Esophagus muscularis mucosa (tissue), 4 donors: ENCODE results near the gene MYH7. TPM values are rescaled to one million over a fixed set of nuclear protein-coding genes. Genes with fewer than 3 reads are reported as not detected.
"Not testable (repeated sequence)": the region's sequence is repeated elsewhere in the genome, so short reads cannot be mapped to it uniquely, and the experiment has no call there.

ENCODE experiments used
- DNase-seq: peaks from one replicate; pipeline ENCODE4 v3.0.0-alpha.2; 2017; ENCODE audit errors: extremely low spot score
- H3K27ac ChIP-seq, 4 donors: fragments of 200-600 bp; sonication (generic); replicated peaks in 1 of 4; 1 replicate in 3 of 4; 2 replicates in 1 of 4; pipeline ENCODE4 v1.5.1; 2016 to 2019; ENCODE audit warnings: mild to moderate bottlenecking in 1 of 4
- H3K27me3 ChIP-seq, 4 donors: fragments of 200-600 bp; sonication (generic); one replicate each; pipeline versions ENCODE4 v1.5.1 to v1.6.0; 2016 to 2019
- H3K36me3 ChIP-seq, 4 donors: fragments of 200-600 bp; sonication (generic); one replicate each; pipeline ENCODE4 v1.5.1; 2016 to 2019
- H3K4me1 ChIP-seq, 4 donors: fragments of 200-600 bp; sonication (generic); one replicate each; pipeline ENCODE4 v1.5.1; 2016 to 2019
- H3K4me3 ChIP-seq, 4 donors: fragments of 200-600 bp; sonication (generic); 1 replicate in 2 of 4; 2 replicates in 2 of 4; pipeline ENCODE4 v1.5.1; 2016 to 2019; ENCODE audit warnings: mild to moderate bottlenecking in 4 of 4, moderate library complexity in 1 of 4
- H3K9me3 ChIP-seq, 4 donors: fragments of 200-600 bp; sonication (generic); 1 replicate in 3 of 4; 2 replicates in 1 of 4; pipeline ENCODE4 v1.5.1; 2016 to 2019
- EP300 ChIP-seq: sonication (generic); formaldehyde crosslinking; IDR thresholded peaks from one replicate; pipeline ENCODE4 v1.6.1; 2017; ENCODE audit warnings: antibody characterized with exemption
- POLR2A ChIP-seq: fragments of 450-650 bp; IDR thresholded peaks from one replicate; pipeline ENCODE4 v1.6.1; 2017; ENCODE audit warnings: antibody characterized with exemption, moderate library complexity, mild to moderate bottlenecking, low read depth
- POLR2AphosphoS5 ChIP-seq, 2 donors: sonication (generic); formaldehyde crosslinking; IDR thresholded peaks; one replicate each; pipeline ENCODE4 v1.6.1; 2017; ENCODE audit warnings: antibody characterized with exemption in 2 of 2
- WGBS: methylation state at CpG from one replicate; pipeline ENCODE4 v1.1.5; 2018; 5-methylcytosine and 5-hydroxymethylcytosine counted together
- intact Hi-C: fragments of 100-400 bp; cut with DNase I; formaldehyde crosslinking; loops from one replicate; pipeline ENCODE4 v1.15.1; 2023
- total RNA-seq, 4 donors: library from RNA; depleted of rRNA; stranded (reverse); fragments of >200 nt; gene quantifications; one replicate each; pipeline versions ENCODE4 v1.1.0 to v1.2.1, GENCODE V29; 2016
- TF ChIP-seq, protein P1 (sequence below), 3 experiments: fragments of 200-600 bp in 2 of 3; fragments of 450-650 bp in 1 of 3; sonication (generic) in 2 of 3; IDR thresholded peaks; one replicate each; pipeline ENCODE4 v1.5.1; 2017 to 2019; ENCODE audit warnings: antibody characterized with exemption in 3 of 3, mild to moderate bottlenecking in 2 of 3, moderate library complexity in 1 of 3

The MYH7 gene
- total RNA-seq, 4 donors from 2014 or later = 0.11 to 0.26 TPM; not detected in 2

DNA sequence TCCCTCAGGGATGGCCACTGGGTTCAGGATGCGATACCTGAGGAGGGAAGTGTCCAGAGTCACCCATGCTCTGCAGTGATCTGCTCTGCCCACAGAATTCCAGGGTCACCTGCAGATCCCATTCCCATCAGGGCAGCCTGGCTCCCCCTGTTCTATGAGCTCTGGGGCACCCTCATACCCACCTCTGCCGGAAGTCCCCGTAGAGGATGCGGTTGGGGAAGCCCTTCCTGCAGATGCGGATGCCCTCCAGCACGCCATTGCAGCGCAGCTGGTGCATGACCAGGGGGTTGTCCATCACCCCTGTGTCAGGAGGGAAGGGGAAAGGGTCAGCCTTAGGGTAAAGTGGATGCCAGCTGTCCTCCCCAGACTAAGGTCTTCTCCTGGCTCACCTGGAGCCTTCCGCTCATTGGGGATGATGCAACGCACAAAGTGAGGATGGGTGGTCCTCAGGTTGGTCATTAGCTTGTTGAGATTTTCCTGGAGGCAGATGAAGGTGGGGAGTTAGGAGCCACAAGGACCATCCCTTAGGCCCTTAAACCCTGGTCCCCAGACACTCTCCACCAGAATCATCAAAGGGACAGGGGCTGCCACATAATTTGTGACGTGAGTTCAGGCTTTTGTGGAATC lies 38.6 kb downstream of the MYH7 start:
- Histone ChIP-seq H3K4me1 (no peaks in the 10 kb centered on the region), H3K9me3 (no peaks in the 10 kb centered on the region), H3K27me3 (no peaks in the 10 kb centered on the region), H3K36me3 (peaks cover 0 to 86% (median 0%) of the 10 kb centered on the region in 4 donors), H3K4me3 (no peak overlapping the region), H3K27ac (no peak overlapping the region)
- intact Hi-C loops = no loop called here
- TF ChIP-seq EP300 = no peak
- no peak for TF ChIP-seq POLR2A
- TF ChIP-seq, protein P1, sequence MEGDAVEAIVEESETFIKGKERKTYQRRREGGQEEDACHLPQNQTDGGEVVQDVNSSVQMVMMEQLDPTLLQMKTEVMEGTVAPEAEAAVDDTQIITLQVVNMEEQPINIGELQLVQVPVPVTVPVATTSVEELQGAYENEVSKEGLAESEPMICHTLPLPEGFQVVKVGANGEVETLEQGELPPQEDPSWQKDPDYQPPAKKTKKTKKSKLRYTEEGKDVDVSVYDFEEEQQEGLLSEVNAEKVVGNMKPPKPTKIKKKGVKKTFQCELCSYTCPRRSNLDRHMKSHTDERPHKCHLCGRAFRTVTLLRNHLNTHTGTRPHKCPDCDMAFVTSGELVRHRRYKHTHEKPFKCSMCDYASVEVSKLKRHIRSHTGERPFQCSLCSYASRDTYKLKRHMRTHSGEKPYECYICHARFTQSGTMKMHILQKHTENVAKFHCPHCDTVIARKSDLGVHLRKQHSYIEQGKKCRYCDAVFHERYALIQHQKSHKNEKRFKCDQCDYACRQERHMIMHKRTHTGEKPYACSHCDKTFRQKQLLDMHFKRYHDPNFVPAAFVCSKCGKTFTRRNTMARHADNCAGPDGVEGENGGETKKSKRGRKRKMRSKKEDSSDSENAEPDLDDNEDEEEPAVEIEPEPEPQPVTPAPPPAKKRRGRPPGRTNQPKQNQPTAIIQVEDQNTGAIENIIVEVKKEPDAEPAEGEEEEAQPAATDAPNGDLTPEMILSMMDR (IDR thresholded peaks at IDR 0.05) = no peak
- DNase-seq = no peak
- 96% methylated on average over 9 of the region's 10 CpGs for whole genome bisulfite sequencing

DNA sequence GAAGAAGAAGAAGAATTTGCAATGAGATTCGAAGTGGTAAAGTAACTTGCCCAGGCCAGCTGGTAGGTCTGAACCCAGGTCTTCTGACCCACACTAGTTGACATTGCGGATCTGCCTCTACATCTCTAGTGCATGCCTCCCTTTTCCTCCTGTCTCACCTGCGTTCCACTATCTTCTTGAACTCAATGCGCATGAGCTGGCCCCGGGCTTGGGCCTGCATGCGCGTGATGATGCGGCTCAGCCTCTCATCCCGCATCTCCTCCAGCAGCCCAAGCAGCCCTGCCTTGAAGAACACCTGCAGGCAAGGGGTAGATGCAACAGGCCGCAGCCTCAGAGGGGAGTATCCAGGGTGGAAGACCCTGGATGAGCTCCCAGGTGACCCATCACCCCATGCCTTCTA lies 39.3 kb downstream of the MYH7 start:
- no peak overlapping the region for H3K27ac ChIP-seq
- intact Hi-C loops = no loop called here
- TF ChIP-seq POLR2AphosphoS5 (IDR thresholded peaks at IDR 0.05) (no peak), EP300 (no peak), POLR2A (no peak)
- TF ChIP-seq, protein P1 (IDR thresholded peaks at IDR 0.05) = no peak

DNA sequence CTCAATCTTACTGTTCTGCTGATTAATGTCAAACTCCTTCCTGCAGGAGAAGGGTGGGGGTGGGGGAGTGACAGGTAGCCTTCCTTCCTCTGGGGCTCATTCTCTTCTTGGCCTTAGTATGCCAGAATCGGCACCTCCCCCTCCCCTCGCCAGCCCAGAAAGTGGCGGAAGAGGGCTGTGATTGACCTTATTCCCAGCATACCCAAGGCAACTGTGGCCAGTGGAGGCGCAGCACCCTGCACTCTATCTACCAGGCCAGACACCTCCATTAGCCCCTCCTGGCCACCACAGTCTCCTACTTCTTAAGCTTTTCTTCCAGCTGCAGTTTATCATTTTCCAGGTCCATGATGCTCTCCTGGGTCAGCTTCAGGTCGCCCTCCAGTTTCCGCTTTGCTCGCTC lies 42.8 kb downstream of the MYH7 start:
- Histone ChIP-seq H3K9me3 (no peaks in the 10 kb centered on the region), H3K36me3 (peaks cover 0 to 90% (median 0%) of the 10 kb centered on the region in 4 donors)
- WGBS = 74% methylated on average over 7 of the region's 7 CpGs

More for the DNA sequence above, 39.3 kb downstream of the MYH7 start:
- no peaks in the 10 kb centered on the region for H3K4me1 ChIP-seq
- no peaks in the 10 kb centered on the region for H3K27me3 ChIP-seq
- 90% methylated on average over 10 of the region's 10 CpGs for WGBS
- DNase-seq = no peak
- H3K4me3 ChIP-seq = no peak overlapping the region
- H3K9me3 ChIP-seq = no peaks in the 10 kb centered on the region
- peaks cover 0 to 86% (median 0%) of the 10 kb centered on the region in 4 donors for H3K36me3 ChIP-seq

DNA sequence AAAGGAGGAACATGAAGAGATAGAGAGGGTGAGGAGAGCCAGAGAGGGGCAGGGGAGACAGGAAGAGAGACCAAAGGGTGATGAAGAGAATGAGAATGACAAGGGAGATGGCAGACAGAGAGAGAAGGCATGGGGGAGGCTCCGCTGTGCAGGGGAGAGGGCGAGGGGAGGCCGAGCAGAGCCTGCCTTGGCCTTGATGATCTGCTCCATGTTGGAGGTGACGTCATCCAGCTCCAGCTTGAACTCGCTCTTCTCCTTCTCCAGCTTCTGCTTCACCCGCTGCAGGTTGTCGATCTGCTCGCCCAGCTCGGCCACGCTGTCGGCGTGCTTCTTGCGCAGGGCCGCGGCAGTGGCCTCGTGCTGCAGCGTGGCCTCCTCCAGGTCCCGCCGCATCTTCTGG lies 45.6 kb downstream of the MYH7 start:
- H3K4me3 ChIP-seq, H3K4me1 ChIP-seq, H3K9me3 ChIP-seq, H3K27me3 ChIP-seq, intact Hi-C loops, H3K27ac ChIP-seq, DNase-seq: not testable (repeated sequence)
- peaks cover 0 to 91% (median 0%) of the 10 kb centered on the region in 4 donors for H3K36me3 ChIP-seq
- 88% methylated on average over 4 of the region's 19 CpGs for WGBS

More for the DNA sequence above, 42.8 kb downstream of the MYH7 start:
- no peak overlapping the region for H3K4me3 ChIP-seq
- intact Hi-C loops = no loop called here
- no peaks in the 10 kb centered on the region for H3K4me1 ChIP-seq
- no peak for TF ChIP-seq EP300
- TF ChIP-seq, protein P1 (IDR thresholded peaks at IDR 0.05) = no peak
- no peaks in the 10 kb centered on the region for H3K27me3 ChIP-seq
- H3K27ac ChIP-seq = no peak overlapping the region
- DNase-seq = no peak

DNA sequence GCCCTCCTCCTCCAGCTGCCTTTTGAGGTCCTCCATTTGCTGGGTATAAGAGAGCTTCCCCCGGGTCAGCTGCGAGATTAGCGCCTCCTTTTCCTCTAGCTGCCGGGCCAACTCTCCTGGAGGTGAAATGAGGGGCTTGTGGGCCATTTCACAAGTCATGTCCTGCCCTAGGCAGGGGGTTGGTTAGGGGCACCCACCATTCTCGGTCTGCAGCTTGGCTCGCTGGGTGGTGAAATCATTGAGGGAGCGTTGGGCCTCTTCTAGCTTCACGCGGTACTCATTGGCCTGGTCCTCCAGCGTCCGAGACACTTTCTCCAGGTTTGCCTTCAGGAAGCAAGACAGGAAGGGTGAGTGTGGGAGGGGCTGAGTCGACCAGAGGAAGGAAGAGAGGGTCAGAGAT lies 46.1 kb downstream of the MYH7 start:
- 82% methylated on average over 8 of the region's 12 CpGs for WGBS

More for the DNA sequence above, 46.1 kb downstream of the MYH7 start:
- Histone ChIP-seq H3K27ac (no peak overlapping the region), H3K4me3 (no peak overlapping the region), H3K27me3 (no peaks in the 10 kb centered on the region), H3K9me3 (no peaks in the 10 kb centered on the region), H3K4me1 (no peaks in the 10 kb centered on the region), H3K36me3 (peaks cover 0 to 96% (median 0%) of the 10 kb centered on the region in 4 donors)
- intact Hi-C loops = no loop called here
- no peak for DNase-seq
- no peak for TF ChIP-seq EP300
- TF ChIP-seq POLR2A = no peak
- TF ChIP-seq, protein P1 (IDR thresholded peaks at IDR 0.05) = no peak
- no peak for TF ChIP-seq POLR2AphosphoS5 (IDR thresholded peaks at IDR 0.05)
